Thoracic aorta (tissue), 2 donors: Measurements from ENCODE around the gene HYKK. TPM values are rescaled to one million over a fixed set of nuclear protein-coding genes. Genes with fewer than 3 reads are reported as not detected.
"Not testable (repeated sequence)": the region's sequence is repeated elsewhere in the genome, so short reads cannot be mapped to it uniquely, and the experiment has no call there.

Experiments used
- ATAC-seq: fragments of 150-250 bp; one replicate; pipeline ENCODE4 v1.8.0; 2017; ENCODE audit warnings: low read depth; ENCODE audit not compliant: insufficient number of reproducible peaks, low FRiP score
- DNase-seq: peaks from one replicate; pipeline ENCODE4 v3.0.0-alpha.2; 2020; ENCODE audit warnings: low spot score
- H3K27ac ChIP-seq, 2 donors: fragments of 200-600 bp; sonication (generic); 1 replicate in 1 of 2; 2 replicates in 1 of 2; pipeline ENCODE4 v1.5.1; 2016; ENCODE audit warnings: mild to moderate bottlenecking in 2 of 2, moderate library complexity in 2 of 2
- H3K27me3 ChIP-seq: fragments of 200-600 bp; sonication (generic); replicated peaks from 2 replicates; pipeline ENCODE4 v1.6.0; 2016; ENCODE audit warnings: mild to moderate bottlenecking; ENCODE audit not compliant: insufficient read depth
- H3K36me3 ChIP-seq: fragments of 200-600 bp; sonication (generic); one replicate; pipeline ENCODE4 v1.5.1; 2016
- H3K4me1 ChIP-seq, 2 donors: fragments of 200-600 bp; sonication (generic); 1 replicate in 1 of 2; 2 replicates in 1 of 2; pipeline versions ENCODE4 v1.5.1 to v1.6.0; 2016; ENCODE audit warnings: low read depth in 2 of 2, mild to moderate bottlenecking in 1 of 2; ENCODE audit not compliant: control insufficient read depth in 1 of 2
- H3K4me3 ChIP-seq: fragments of 200-600 bp; sonication (generic); 2 replicates; pipeline ENCODE4 v1.5.1; 2016; ENCODE audit warnings: mild to moderate bottlenecking
- H3K9me3 ChIP-seq: fragments of 200-600 bp; sonication (generic); 2 replicates; pipeline ENCODE4 v1.5.1; 2016
- total RNA-seq, 2 donors: library from RNA; depleted of rRNA; stranded (reverse); fragments of >200 nt; gene quantifications; one replicate each; pipeline versions ENCODE4 v1.1.0 to v1.2.3, GENCODE V29; 2016
- TF ChIP-seq, protein P1 (sequence below): fragments of 200-600 bp; sonication (generic); IDR thresholded peaks from one replicate; pipeline ENCODE4 v1.5.1; 2019; ENCODE audit warnings: antibody characterized with exemption

The HYKK gene
- total RNA-seq, 2 donors from 2014 or later, result 6.4 to 6.8 TPM

DNA sequence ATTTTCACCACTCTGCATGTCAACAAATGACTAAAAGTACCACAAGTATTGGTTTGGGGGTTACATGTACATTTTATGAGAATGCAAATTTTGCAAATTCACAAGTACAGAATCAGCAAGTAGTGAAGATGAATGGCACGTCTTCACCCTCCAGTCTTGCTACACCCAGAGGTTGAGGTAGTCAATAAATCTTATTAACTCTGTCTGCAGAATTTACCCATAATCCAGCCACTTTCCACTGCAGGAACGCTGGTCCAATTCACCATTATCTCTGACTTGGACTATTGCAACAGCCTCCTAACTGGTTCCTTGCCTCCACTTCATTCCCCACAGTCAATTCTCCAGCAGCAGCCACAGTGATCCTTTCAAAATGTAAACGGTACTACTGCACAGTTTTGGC is 43.4 kb downstream of the HYKK start:
- Histone ChIP-seq H3K4me1 (no peaks in the 10 kb centered on the region), H3K36me3 (peaks cover 32% of the 10 kb centered on the region), H3K4me3 (no peak overlapping the region), H3K27ac (no peak overlapping the region), H3K9me3 (no peaks in the 10 kb centered on the region), H3K27me3 (no peaks in the 10 kb centered on the region)
- TF ChIP-seq, protein P1, sequence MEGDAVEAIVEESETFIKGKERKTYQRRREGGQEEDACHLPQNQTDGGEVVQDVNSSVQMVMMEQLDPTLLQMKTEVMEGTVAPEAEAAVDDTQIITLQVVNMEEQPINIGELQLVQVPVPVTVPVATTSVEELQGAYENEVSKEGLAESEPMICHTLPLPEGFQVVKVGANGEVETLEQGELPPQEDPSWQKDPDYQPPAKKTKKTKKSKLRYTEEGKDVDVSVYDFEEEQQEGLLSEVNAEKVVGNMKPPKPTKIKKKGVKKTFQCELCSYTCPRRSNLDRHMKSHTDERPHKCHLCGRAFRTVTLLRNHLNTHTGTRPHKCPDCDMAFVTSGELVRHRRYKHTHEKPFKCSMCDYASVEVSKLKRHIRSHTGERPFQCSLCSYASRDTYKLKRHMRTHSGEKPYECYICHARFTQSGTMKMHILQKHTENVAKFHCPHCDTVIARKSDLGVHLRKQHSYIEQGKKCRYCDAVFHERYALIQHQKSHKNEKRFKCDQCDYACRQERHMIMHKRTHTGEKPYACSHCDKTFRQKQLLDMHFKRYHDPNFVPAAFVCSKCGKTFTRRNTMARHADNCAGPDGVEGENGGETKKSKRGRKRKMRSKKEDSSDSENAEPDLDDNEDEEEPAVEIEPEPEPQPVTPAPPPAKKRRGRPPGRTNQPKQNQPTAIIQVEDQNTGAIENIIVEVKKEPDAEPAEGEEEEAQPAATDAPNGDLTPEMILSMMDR, result no peak
- ATAC-seq (no peak), DNase-seq (no peak)

GRCh38 chr15:78551902-78552301 is 44.5 kb downstream of the HYKK start:
- ATAC-seq, result no peak
- TF ChIP-seq, protein P1, result no peak
- H3K36me3 ChIP-seq, result peaks cover 21% of the 10 kb centered on the region

GRCh38 chr15:78552597-78552996 is 45.2 kb downstream of the HYKK start:
- TF ChIP-seq, protein P1, result no peak

More at GRCh38 chr15:78551902-78552301, 44.5 kb downstream of the HYKK start:
- DNase-seq, result no peak
- no peak overlapping the region for H3K4me3 ChIP-seq
- no peaks in the 10 kb centered on the region for H3K9me3 ChIP-seq
- H3K27ac ChIP-seq, result no peak overlapping the region
- H3K4me1 ChIP-seq, result no peaks in the 10 kb centered on the region
- no peaks in the 10 kb centered on the region for H3K27me3 ChIP-seq

GRCh38 chr15:78560201-78560600 is 52.8 kb downstream of the HYKK start:
- not testable (repeated sequence) for ATAC-seq, H3K36me3 ChIP-seq, H3K4me1 ChIP-seq, H3K27ac ChIP-seq, H3K27me3 ChIP-seq, DNase-seq, H3K9me3 ChIP-seq, H3K4me3 ChIP-seq

More at GRCh38 chr15:78552597-78552996, 45.2 kb downstream of the HYKK start:
- Histone ChIP-seq H3K4me1 (no peaks in the 10 kb centered on the region), H3K27me3 (no peaks in the 10 kb centered on the region), H3K36me3 (peaks cover 14% of the 10 kb centered on the region), H3K9me3 (no peaks in the 10 kb centered on the region), H3K4me3 (no peak overlapping the region), H3K27ac (no peak overlapping the region)
- ATAC-seq (no peak), DNase-seq (no peak)

DNA sequence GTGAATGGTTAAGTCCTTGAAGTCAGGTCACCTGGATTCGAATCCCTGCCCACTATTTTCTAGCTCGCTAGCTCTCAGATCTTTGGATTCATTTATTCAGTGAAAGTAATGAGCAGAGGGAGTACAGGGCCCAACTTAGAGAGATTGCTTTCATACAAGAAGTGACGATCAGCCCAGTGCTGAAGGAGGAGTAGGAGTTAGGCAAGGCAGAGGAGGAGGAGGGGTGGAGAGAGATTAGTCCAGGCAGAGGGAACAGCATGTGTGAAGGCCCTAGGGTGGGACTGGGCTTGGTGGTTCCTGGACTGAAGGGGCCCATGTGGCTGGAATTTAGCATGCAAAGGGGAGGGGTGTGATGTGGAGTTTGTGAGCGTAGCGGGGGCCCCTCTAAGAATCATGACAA is 54.1 kb downstream of the HYKK start:
- DNase-seq (no peak), ATAC-seq (no peak)
- Histone ChIP-seq H3K4me3 (no peak overlapping the region), H3K27me3 (no peaks in the 10 kb centered on the region), H3K27ac (no peak overlapping the region), H3K4me1 (peaks cover 0 to 6% of the 10 kb centered on the region in 2 donors), H3K9me3 (no peaks in the 10 kb centered on the region), H3K36me3 (no peaks in the 10 kb centered on the region)
- TF ChIP-seq, protein P1, result no peak

DNA sequence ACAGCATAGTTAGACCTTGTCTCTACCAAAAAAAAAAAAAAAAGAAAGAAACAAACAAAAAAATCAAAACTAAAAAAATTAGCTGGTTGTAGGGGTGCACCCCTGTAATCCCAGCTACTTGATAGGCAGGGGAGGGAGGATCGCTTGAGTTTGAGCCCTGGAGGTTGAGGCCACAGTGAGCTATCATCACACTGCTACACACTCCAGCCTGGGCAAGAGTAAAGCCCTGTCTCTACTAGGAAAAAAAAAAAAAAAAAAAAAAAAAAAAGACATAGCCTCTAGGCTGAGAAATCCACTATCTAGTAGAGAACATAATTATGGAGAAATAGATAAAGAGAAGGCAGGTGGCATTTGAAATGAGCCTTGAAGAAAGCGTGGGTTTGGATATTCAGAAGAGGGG is 55.7 kb downstream of the HYKK start:
- TF ChIP-seq, protein P1, result no peak

More for the DNA sequence above, 55.7 kb downstream of the HYKK start:
- no peak overlapping the region for H3K4me3 ChIP-seq
- no peaks in the 10 kb centered on the region for H3K36me3 ChIP-seq
- peaks cover 0 to 8% of the 10 kb centered on the region in 2 donors for H3K4me1 ChIP-seq
- no peak overlapping the region for H3K27ac ChIP-seq
- no peak for DNase-seq
- H3K9me3 ChIP-seq, result no peaks in the 10 kb centered on the region
- no peaks in the 10 kb centered on the region for H3K27me3 ChIP-seq
- no peak for ATAC-seq
